Psoas muscle (tissue), 8 donors: Measurements from ENCODE around the gene NUFIP1. TPM values are rescaled to one million over a fixed set of nuclear protein-coding genes. Genes with fewer than 3 reads are reported as not detected.
A peak's percentile ranks its signal among the peaks of the same experiment; 100 is the strongest.

ENCODE experiments used
- ATAC-seq, 4 donors: fragments of 200-7000 bp; cut with Tn5 transposase; one replicate each; pipeline ENCODE4 v1.9.1; 2020; ENCODE audit warnings: moderate library complexity in 3 of 4, mild to moderate bottlenecking in 2 of 4
- DNase-seq, 2 donors: peaks; one replicate each; pipeline ENCODE4 v3.0.0-alpha.2; 2020
- H3K27ac ChIP-seq: fragments of 200-600 bp; one replicate; pipeline ENCODE4 v1.8.0; 2022
- H3K27me3 ChIP-seq, 3 donors: fragments of 200-600 bp in 1 of 3; one replicate each; pipeline versions ENCODE4 v1.6.1 to v1.8.0; 2013 to 2022; ENCODE audit warnings: low read length in 2 of 3, mild to moderate bottlenecking in 2 of 3, moderate library complexity in 1 of 3; ENCODE audit not compliant: insufficient read depth in 3 of 3
- H3K36me3 ChIP-seq, 2 donors: fragments of 200-600 bp in 1 of 2; one replicate each; pipeline versions ENCODE4 v1.6.1 to v1.8.0; 2013 to 2022; ENCODE audit warnings: low read depth in 1 of 2, mild to moderate bottlenecking in 1 of 2, moderate library complexity in 1 of 2; ENCODE audit not compliant: insufficient read depth in 1 of 2
- H3K4me1 ChIP-seq: fragments of 200-600 bp; one replicate; pipeline ENCODE4 v1.8.0; 2022
- H3K4me3 ChIP-seq: fragments of 200-600 bp; one replicate; pipeline ENCODE4 v1.8.0; 2022; ENCODE audit warnings: mild to moderate bottlenecking
- H3K9me3 ChIP-seq: fragments of 200-600 bp; one replicate; pipeline ENCODE4 v1.8.0; 2022
- CTCF ChIP-seq: fragments of 200-600 bp; IDR thresholded peaks from one replicate; pipeline ENCODE4 v1.8.0; 2022; ENCODE audit warnings: antibody characterized with exemption
- WGBS, 3 donors: extraction: QIAGEN DNeasy Blood & Tissue Kit; methylation state at CpG; one replicate each; pipeline versions ENCODE4 v1.1.6 to v1.1.7; 2013; 5-methylcytosine and 5-hydroxymethylcytosine counted together
- intact Hi-C, 2 donors: fragments of 100-400 bp; cut with DNase I; formaldehyde crosslinking; loops; one replicate each; pipeline versions ENCODE4 v1.11.0 to v1.14.2; 2022
- polyA plus RNA-seq, 3 donors: library from polyadenylated mRNA; stranded (reverse); fragments of 200-250 nt; gene quantifications; one replicate each; pipeline ENCODE4 v1.2.3, GENCODE V29; 2013
- total RNA-seq, 4 donors: library from RNA; stranded (reverse); fragmentation: NEBNext Ultra II Directional in 2 of 4; extraction: Animal tissue kit (Norgen Biotek cat#: 25700) in 2 of 4; gene quantifications; one replicate each; pipeline versions ENCODE4 v1.2.1 to v1.2.4, GENCODE V29; 2021 to 2023
- donor health status: healthy with polysubstance abuse.
- donor health status: DM: no; HTN: no; CAD: no; lungs with moderate emphysema.
- donor health status: Bipolar disorder and iron deficiency.
- donor health status: healthy.
- donor health status: DM: yes; HTN: yes; CAD: no.
- donor health status: DM: no; HTN: no; CAD: no.
- donor health status: DM: no; HTN: no; CAD: no.
- donor health status: DM: yes; HTN: yes; CAD: no.

Gene NUFIP1
- total and polyA plus RNA-seq, 7 donors, result 3.4 to 7.5 (median 6.0) TPM

GRCh38 chr13:44917589-44918325 is 71.5 kb downstream of the NUFIP1 start:
- Histone ChIP-seq H3K9me3 (no peaks in the 10 kb centered on the region), H3K4me3 (peak overlapping the region; percentile 70), H3K27me3 (no peaks in the 10 kb centered on the region), H3K4me1 (peaks cover 26% of the 10 kb centered on the region), H3K27ac (peak overlapping the region; percentile 93), H3K36me3 (no peaks in the 10 kb centered on the region)
- ATAC-seq (peak; percentile 69 to 79 (median 72)), DNase-seq (peak; percentile 93 to 97)
- TF ChIP-seq CTCF, result peak; percentile 41
- intact Hi-C loops, result loop anchor here in 1 of 2 donors (5.0 kb wide), 1 partner anchor 45 kb away; no protein-coding TSS in a partner anchor
- 0 to 1% (median 1%) methylated on average over 41 of the region's 41 CpGs for WGBS, 3 donors

- Histone ChIP-seq H3K4me1 (no peaks in the 10 kb centered on the region), H3K4me3 (no peak overlapping the region), H3K27me3 (no peaks in the 10 kb centered on the region), H3K36me3 (no peaks in the 10 kb centered on the region), H3K27ac (no peak overlapping the region), H3K9me3 (peaks cover 5% of the 10 kb centered on the region)
- DNase-seq (no peak), ATAC-seq (peak in 2 of 4 donors; percentile 39 to 43)
- intact Hi-C loops, result no loop called here
- TF ChIP-seq CTCF, result no peak
- 63 to 83% (median 69%) methylated on average over 3 of the region's 3 CpGs for WGBS, 3 donors
These were observed 76.8 kb downstream of the NUFIP1 start for GRCh38 chr13:44912278-44913016.

GRCh38 chr13:44908712-44909111 is 80.6 kb downstream of the NUFIP1 start:
- TF ChIP-seq CTCF, result no peak
- H3K27me3 ChIP-seq, result no peaks in the 10 kb centered on the region
- H3K4me1 ChIP-seq, result peaks cover 37% of the 10 kb centered on the region
- no peak for DNase-seq
- intact Hi-C loops, result no loop called here
- no peak for ATAC-seq
- no peaks in the 10 kb centered on the region for H3K36me3 ChIP-seq
- no peak overlapping the region for H3K4me3 ChIP-seq
- no peak overlapping the region for H3K27ac ChIP-seq
- peaks cover 5% of the 10 kb centered on the region for H3K9me3 ChIP-seq
- 71 to 82% (median 73%) methylated on average over 5 of the region's 5 CpGs for WGBS, 3 donors

GRCh38 chr13:44908266-44908665 is 81.0 kb downstream of the NUFIP1 start:
- H3K4me1 ChIP-seq, result peaks cover 41% of the 10 kb centered on the region
- intact Hi-C loops, result no loop called here
- no peak for TF ChIP-seq CTCF
- H3K9me3 ChIP-seq, result peaks cover 5% of the 10 kb centered on the region
- no peak overlapping the region for H3K27ac ChIP-seq
- no peaks in the 10 kb centered on the region for H3K36me3 ChIP-seq
- WGBS, 3 donors, result 65 to 71% (median 67%) methylated on average over 1 of the region's 1 CpG
- no peak for DNase-seq
- no peak overlapping the region for H3K4me3 ChIP-seq
- no peaks in the 10 kb centered on the region for H3K27me3 ChIP-seq
- no peak for ATAC-seq
